IgD-negative memory B cell (primary cell): ENCODE data around the gene DYNC1LI2. TPM values are rescaled to one million over a fixed set of nuclear protein-coding genes. Genes with fewer than 3 reads are reported as not detected.

Source experiments
- H3K27ac Mint-ChIP-seq, 3 donors: one replicate each; pipeline ENCODE4 v1.8.0; 2020 to 2022; ENCODE audit warnings: mild to moderate bottlenecking in 3 of 3, mixed read lengths in 3 of 3, moderate library complexity in 1 of 3
- H3K27me3 Mint-ChIP-seq: one replicate; pipeline ENCODE4 v1.8.0; 2021; ENCODE audit warnings: mixed read lengths
- H3K36me3 Mint-ChIP-seq: one replicate; pipeline ENCODE4 v1.8.0; 2020; ENCODE audit warnings: mild to moderate bottlenecking, mixed read lengths
- H3K4me1 Mint-ChIP-seq, 3 donors: one replicate each; pipeline ENCODE4 v1.8.0; 2020 to 2022; ENCODE audit warnings: mixed read lengths in 3 of 3, mild to moderate bottlenecking in 1 of 3
- H3K4me3 Mint-ChIP-seq, 4 donors: one replicate each; pipeline ENCODE4 v1.8.0; 2020 to 2022; ENCODE audit warnings: mild to moderate bottlenecking in 4 of 4, mixed read lengths in 4 of 4, moderate library complexity in 3 of 4
- H3K9me3 Mint-ChIP-seq, 3 donors: one replicate each; pipeline ENCODE4 v1.8.0; 2020 to 2021; ENCODE audit warnings: mixed read lengths in 3 of 3, mild to moderate bottlenecking in 1 of 3
- polyA plus RNA-seq: library from polyadenylated mRNA; unstranded; fragments of 300-500 nt; fragmentation: Illumina TruSeq; gene quantifications from one replicate; pipeline ENCODE4 v1.2.3, GENCODE V29; 2021

Gene DYNC1LI2
- polyA plus RNA-seq, 1 donor from 2014 or later = 29.4 TPM

DNA sequence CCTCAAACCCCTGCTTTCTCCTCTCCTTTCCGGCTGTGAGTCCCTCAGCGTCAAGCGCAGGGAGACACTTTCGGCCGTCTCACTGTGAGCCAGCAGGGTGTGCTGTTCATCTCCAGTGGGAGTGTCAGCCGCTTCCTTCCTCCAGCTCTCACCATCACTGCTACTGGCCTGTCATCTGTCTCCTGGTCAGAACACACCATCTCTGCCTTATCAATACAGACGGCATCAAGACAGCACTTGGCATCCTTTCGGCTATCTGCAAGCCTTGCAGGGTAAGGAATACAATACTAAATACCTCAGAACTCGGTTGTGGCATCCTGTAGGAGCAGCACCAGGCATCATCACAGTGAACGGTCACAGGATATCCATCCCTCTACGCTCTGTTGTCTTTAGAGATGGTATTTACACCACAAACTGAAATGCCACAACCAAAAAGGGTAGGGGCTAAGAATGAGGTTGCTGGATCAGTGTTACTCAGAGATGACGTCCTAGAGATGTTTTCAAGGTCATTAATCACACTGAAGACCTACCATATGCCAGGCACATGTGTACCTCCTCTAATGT is 34.2 kb downstream of the DYNC1LI2 start:
- Mint-ChIP-seq H3K27ac (no peak overlapping the region), H3K36me3 (peaks cover 7% of the 10 kb centered on the region), H3K4me1 (no peaks in the 10 kb centered on the region), H3K4me3 (peak overlapping the region in 1 of 4 donors; percentile 63), H3K9me3 (no peaks in the 10 kb centered on the region), H3K27me3 (peaks cover 3% of the 10 kb centered on the region)

GRCh38 chr16:66714654-66715307 is 36.6 kb downstream of the DYNC1LI2 start:
- no peaks in the 10 kb centered on the region for H3K9me3 Mint-ChIP-seq
- H3K27me3 Mint-ChIP-seq = peaks cover 4% of the 10 kb centered on the region
- H3K4me1 Mint-ChIP-seq = no peaks in the 10 kb centered on the region
- H3K27ac Mint-ChIP-seq = no peak overlapping the region
- no peak overlapping the region for H3K4me3 Mint-ChIP-seq
- H3K36me3 Mint-ChIP-seq = peaks cover 7% of the 10 kb centered on the region

- H3K4me1 Mint-ChIP-seq = no peaks in the 10 kb centered on the region
- H3K36me3 Mint-ChIP-seq = peaks cover 7% of the 10 kb centered on the region
- H3K27me3 Mint-ChIP-seq = peaks cover 4% of the 10 kb centered on the region
- no peaks in the 10 kb centered on the region for H3K9me3 Mint-ChIP-seq
- H3K4me3 Mint-ChIP-seq = no peak overlapping the region
- no peak overlapping the region for H3K27ac Mint-ChIP-seq
These were observed 37.3 kb downstream of the DYNC1LI2 start for GRCh38 chr16:66714062-66714461.

GRCh38 chr16:66713076-66713475 is 38.3 kb downstream of the DYNC1LI2 start:
- no peak overlapping the region for H3K27ac Mint-ChIP-seq
- no peak overlapping the region for H3K4me3 Mint-ChIP-seq
- peaks cover 4% of the 10 kb centered on the region for H3K27me3 Mint-ChIP-seq
- no peaks in the 10 kb centered on the region for H3K4me1 Mint-ChIP-seq
- H3K9me3 Mint-ChIP-seq = no peaks in the 10 kb centered on the region
- peaks cover 7% of the 10 kb centered on the region for H3K36me3 Mint-ChIP-seq

DNA sequence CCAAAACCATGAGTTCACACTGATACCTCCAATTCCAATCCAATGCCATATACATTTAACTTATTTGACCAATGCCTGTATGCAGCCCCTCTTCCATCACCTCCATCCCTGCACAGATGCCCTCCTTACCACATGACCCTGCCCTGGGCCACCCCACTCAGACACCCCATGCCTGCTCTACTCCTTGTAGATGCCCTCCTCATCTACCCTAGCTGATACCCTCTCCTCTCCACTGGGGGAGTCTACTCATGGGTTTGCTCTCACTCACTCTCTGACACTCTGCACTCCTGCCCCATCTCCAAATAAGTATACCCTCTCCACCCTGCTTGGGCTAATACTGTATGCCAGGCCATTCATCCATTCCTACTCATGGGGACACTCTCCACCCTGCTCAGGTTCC is 38.9 kb downstream of the DYNC1LI2 start:
- no peaks in the 10 kb centered on the region for H3K4me1 Mint-ChIP-seq
- peaks cover 6% of the 10 kb centered on the region for H3K36me3 Mint-ChIP-seq
- H3K9me3 Mint-ChIP-seq = no peaks in the 10 kb centered on the region
- peaks cover 4% of the 10 kb centered on the region for H3K27me3 Mint-ChIP-seq
- H3K4me3 Mint-ChIP-seq = peak overlapping the region in 1 of 4 donors; percentile 49
- H3K27ac Mint-ChIP-seq = peak overlapping the region in 1 of 3 donors; percentile 27

- no peak overlapping the region for H3K4me3 Mint-ChIP-seq
- peaks cover 7% of the 10 kb centered on the region for H3K27me3 Mint-ChIP-seq
- no peaks in the 10 kb centered on the region for H3K4me1 Mint-ChIP-seq
- H3K9me3 Mint-ChIP-seq = no peaks in the 10 kb centered on the region
- H3K27ac Mint-ChIP-seq = no peak overlapping the region
- peaks cover 2% of the 10 kb centered on the region for H3K36me3 Mint-ChIP-seq
These were observed 39.8 kb downstream of the DYNC1LI2 start for GRCh38 chr16:66711581-66711980.

DNA sequence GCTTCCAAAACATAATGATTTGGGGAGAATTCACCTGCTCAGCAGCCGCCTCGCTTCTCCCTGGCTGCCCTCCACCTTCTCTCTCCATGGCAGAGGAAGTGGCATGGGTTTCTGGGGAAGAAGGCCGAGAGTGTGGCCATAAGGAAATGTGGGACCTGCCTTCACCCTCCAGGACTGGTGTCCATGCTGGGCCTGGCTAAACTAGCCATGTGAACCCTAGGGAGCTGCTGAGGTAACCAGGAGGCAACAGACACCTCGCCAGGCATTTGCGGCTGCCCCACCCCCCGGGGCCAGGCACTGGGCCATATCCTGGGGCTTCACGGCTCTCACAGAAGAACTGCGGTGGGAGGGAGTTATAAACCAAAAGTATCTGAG is 44.9 kb downstream of the DYNC1LI2 start:
- no peak overlapping the region for H3K27ac Mint-ChIP-seq
- no peaks in the 10 kb centered on the region for H3K4me1 Mint-ChIP-seq
- H3K27me3 Mint-ChIP-seq = peaks cover 9% of the 10 kb centered on the region
- H3K9me3 Mint-ChIP-seq = no peaks in the 10 kb centered on the region
- H3K36me3 Mint-ChIP-seq = peaks cover 4% of the 10 kb centered on the region
- no peak overlapping the region for H3K4me3 Mint-ChIP-seq

DNA sequence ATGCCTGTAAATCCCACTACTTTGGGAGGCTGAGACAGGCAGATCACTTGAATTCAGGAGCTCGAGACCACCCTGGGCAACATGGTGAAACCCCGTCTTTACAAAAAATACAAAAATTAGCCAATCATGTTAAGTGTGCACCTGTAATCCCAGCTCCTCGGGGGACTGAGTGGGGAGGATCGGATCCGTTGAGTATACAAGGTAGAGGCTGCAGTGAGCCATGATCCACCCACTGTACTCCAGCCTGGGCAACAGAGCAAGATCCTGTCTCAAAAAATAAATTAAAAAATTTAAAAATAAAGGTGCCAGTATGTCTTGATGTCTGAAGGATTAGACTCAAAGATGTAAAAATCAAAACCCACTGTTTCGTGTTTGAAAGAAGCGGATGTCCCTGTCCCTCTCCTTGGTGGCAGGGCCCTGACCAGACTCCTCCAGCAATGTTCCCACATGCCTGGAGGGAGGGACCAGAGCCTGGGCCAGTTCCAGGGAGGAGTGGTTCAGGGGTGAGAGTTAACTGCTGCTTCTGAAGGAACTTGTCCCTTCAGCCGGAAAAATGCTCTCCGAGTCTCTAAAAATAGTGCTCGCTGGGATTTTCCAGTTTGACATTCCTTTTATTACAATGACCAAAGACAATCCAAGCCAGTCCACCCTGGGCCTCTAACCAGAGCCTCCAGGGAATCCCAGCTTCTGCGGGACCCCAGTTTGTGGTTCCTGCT is 45.5 kb downstream of the DYNC1LI2 start:
- Mint-ChIP-seq H3K4me1 (peaks cover 0 to under 1% (median 0%) of the 10 kb centered on the region in 3 donors), H3K27ac (no peak overlapping the region), H3K36me3 (peaks cover 4% of the 10 kb centered on the region), H3K9me3 (no peaks in the 10 kb centered on the region), H3K27me3 (peaks cover 9% of the 10 kb centered on the region), H3K4me3 (no peak overlapping the region)

GRCh38 chr16:66703406-66704215 is 47.8 kb downstream of the DYNC1LI2 start:
- H3K4me3 Mint-ChIP-seq = no peak overlapping the region
- H3K27me3 Mint-ChIP-seq = peaks cover 7% of the 10 kb centered on the region
- no peaks in the 10 kb centered on the region for H3K9me3 Mint-ChIP-seq
- no peak overlapping the region for H3K27ac Mint-ChIP-seq
- H3K4me1 Mint-ChIP-seq = peaks cover 0 to 1% (median 0%) of the 10 kb centered on the region in 3 donors
- peaks cover 4% of the 10 kb centered on the region for H3K36me3 Mint-ChIP-seq

DNA sequence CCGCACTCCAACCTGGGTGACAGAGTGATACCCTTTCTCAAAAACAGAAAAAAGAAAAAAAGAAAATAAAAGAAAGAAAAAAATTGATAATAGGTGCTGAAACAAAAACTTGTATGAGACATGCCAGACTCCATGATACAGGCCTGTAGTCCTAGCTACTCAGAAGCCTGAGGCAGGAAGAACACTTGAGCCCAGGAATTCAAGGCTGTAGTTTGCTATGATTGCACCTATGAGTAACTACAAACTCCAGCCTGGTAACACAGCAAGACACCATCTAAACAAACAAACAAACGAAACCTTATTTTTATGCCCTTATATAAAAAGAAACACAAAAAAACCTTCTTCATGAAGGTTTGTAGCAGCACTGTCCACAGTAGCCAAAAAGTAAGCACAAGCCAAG is 49.9 kb downstream of the DYNC1LI2 start:
- H3K27me3 Mint-ChIP-seq = peaks cover 4% of the 10 kb centered on the region
- no peak overlapping the region for H3K27ac Mint-ChIP-seq
- peaks cover 2% of the 10 kb centered on the region for H3K36me3 Mint-ChIP-seq
- peak overlapping the region in 1 of 4 donors; percentile 39 for H3K4me3 Mint-ChIP-seq
- peaks cover 0 to 4% (median 3%) of the 10 kb centered on the region in 3 donors for H3K4me1 Mint-ChIP-seq
- no peaks in the 10 kb centered on the region for H3K9me3 Mint-ChIP-seq

GRCh38 chr16:66701026-66701425 is 50.4 kb downstream of the DYNC1LI2 start:
- H3K4me3 Mint-ChIP-seq = no peak overlapping the region
- peaks cover 0 to 4% (median 3%) of the 10 kb centered on the region in 3 donors for H3K4me1 Mint-ChIP-seq
- peaks cover 4% of the 10 kb centered on the region for H3K27me3 Mint-ChIP-seq
- peaks cover 2% of the 10 kb centered on the region for H3K36me3 Mint-ChIP-seq
- H3K27ac Mint-ChIP-seq = no peak overlapping the region
- H3K9me3 Mint-ChIP-seq = no peaks in the 10 kb centered on the region

DNA sequence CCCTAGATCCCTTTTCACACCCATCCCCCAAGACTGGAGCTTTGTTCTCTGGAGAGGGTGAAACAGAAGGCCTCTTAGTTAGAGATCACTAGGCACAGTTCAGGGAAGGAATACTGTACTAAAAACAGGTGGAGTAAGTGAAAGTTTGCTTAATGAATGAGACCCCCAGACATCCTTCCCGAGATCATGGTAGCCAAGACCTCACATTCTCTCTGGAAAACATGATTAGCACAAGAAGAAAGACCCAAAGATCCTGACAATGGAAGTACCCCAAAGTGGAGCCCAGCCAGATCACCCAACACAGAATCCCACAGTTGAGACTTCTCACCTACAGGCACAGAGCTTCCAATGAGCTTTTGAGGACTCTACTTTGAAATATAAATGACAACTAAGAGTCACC is 51.5 kb downstream of the DYNC1LI2 start:
- Mint-ChIP-seq H3K36me3 (peaks cover 2% of the 10 kb centered on the region), H3K9me3 (no peaks in the 10 kb centered on the region), H3K4me1 (peaks cover 0 to 8% (median 7%) of the 10 kb centered on the region in 3 donors), H3K27ac (no peak overlapping the region), H3K4me3 (no peak overlapping the region), H3K27me3 (peaks cover 12% of the 10 kb centered on the region)

- no peaks in the 10 kb centered on the region for H3K9me3 Mint-ChIP-seq
- peak overlapping the region in 1 of 3 donors; percentile 12 for H3K27ac Mint-ChIP-seq
- H3K27me3 Mint-ChIP-seq = peaks cover 17% of the 10 kb centered on the region
- H3K36me3 Mint-ChIP-seq = peaks cover under 1% of the 10 kb centered on the region
- peaks cover 0 to 8% (median 7%) of the 10 kb centered on the region in 3 donors for H3K4me1 Mint-ChIP-seq
- H3K4me3 Mint-ChIP-seq = peak overlapping the region in 3 of 4 donors; percentile 8 to 80 (median 65)
These were observed 53.4 kb downstream of the DYNC1LI2 start for GRCh38 chr16:66698046-66698445.

- H3K9me3 Mint-ChIP-seq = no peaks in the 10 kb centered on the region
- peaks cover 0 to 8% (median 7%) of the 10 kb centered on the region in 3 donors for H3K4me1 Mint-ChIP-seq
- H3K27me3 Mint-ChIP-seq = peaks cover 18% of the 10 kb centered on the region
- H3K4me3 Mint-ChIP-seq = peak within 1 kb of the TSS; percentile 81 to 91 (median 88)
- no peaks in the 10 kb centered on the region for H3K36me3 Mint-ChIP-seq
- peak within 1 kb of the TSS in 2 of 3 donors; percentile 76 to 77 for H3K27ac Mint-ChIP-seq
These were observed 54.5 kb downstream of the DYNC1LI2 start, which contains the start of gene CMTM4 for GRCh38 chr16:66696669-66697630. TSS of gene CMTM4 (minus strand) at chr16:66696743. CDS start at chr16:66696525, 218 bp downstream.
